IMR-90 (cell line): ENCODE data around the gene HOXA5. TPM values are rescaled to one million over a fixed set of nuclear protein-coding genes. Genes with fewer than 3 reads are reported as not detected.

Experiments used
- ATAC-seq: fragments of 200-7000 bp; cut with Tn5 transposase; 2 replicates; pipeline ENCODE4 v1.9.1; 2020; ENCODE audit warnings: low read depth, mild to moderate bottlenecking, moderate library complexity
- BruUV-seq: library from RNA; stranded (reverse); fragments of 400-500 nt; replicated peaks from 2 replicates; lab custom pipeline; 2021; lab: Mats Ljungman, UMichigan
- CTCF ChIA-PET: fragments of 300-600 bp; formaldehyde crosslinking; extraction: SDS; loops from one replicate; lab custom pipeline; 2021; ENCODE audit warnings: antibody characterized with exemption; lab: Yijun Ruan, JAX
- POLR2A ChIA-PET: fragments of 300-600 bp; sonication (Branson Sonifier 250); formaldehyde crosslinking; loops from one replicate; lab custom pipeline; 2022; ENCODE audit warnings: antibody characterized with exemption; ENCODE audit not compliant: unreplicated experiment; lab: Charles Lee
- DNase-seq: peaks from one replicate; pipeline ENCODE4 v3.0.0; 2013
- H2AFZ ChIP-seq: replicated peaks from 2 replicates; pipeline ENCODE3; 2013; ENCODE audit warnings: low read length, mild to moderate bottlenecking; ENCODE audit not compliant: poor library complexity
- H2AK5ac ChIP-seq: 2 replicates; pipeline ENCODE4 v1.6.1; 2013; ENCODE audit warnings: low read depth, low read length, inconsistent platforms
- H2AK9ac ChIP-seq: replicated peaks from 2 replicates; pipeline ENCODE3; 2013; ENCODE audit warnings: mild to moderate bottlenecking, low read depth, low read length, moderate library complexity; ENCODE audit not compliant: poor library complexity
- H2BK120ac ChIP-seq: 2 replicates; pipeline ENCODE4 v1.6.1; 2013; ENCODE audit warnings: low read depth, low read length, inconsistent platforms
- H2BK15ac ChIP-seq: 3 replicates; pipeline ENCODE4 v1.6.1; 2013; ENCODE audit warnings: low read depth, low read length, inconsistent platforms
- H2BK20ac ChIP-seq: 2 replicates; pipeline ENCODE4 v1.6.1; 2013; ENCODE audit warnings: low read depth, mild to moderate bottlenecking, inconsistent platforms, low read length, moderate library complexity
- H2BK5ac ChIP-seq: 2 replicates; pipeline ENCODE4 v1.6.1; 2013; ENCODE audit warnings: mild to moderate bottlenecking, low read depth, low read length, inconsistent platforms; ENCODE audit not compliant: poor library complexity, severe bottlenecking
- H3K14ac ChIP-seq: replicated peaks from 2 replicates; pipeline ENCODE4 v1.6.1; 2013; ENCODE audit warnings: low read depth, low read length, inconsistent platforms
- H3K18ac ChIP-seq: 2 replicates; pipeline ENCODE4 v1.6.1; 2013; ENCODE audit warnings: low read depth, low read length, control low read depth
- H3K23ac ChIP-seq: 2 replicates; pipeline ENCODE4 v1.6.1; 2013; ENCODE audit warnings: low read depth, low read length, inconsistent platforms
- H3K27ac ChIP-seq: 2 replicates; pipeline ENCODE4 v1.5.1; 2013; ENCODE audit warnings: mild to moderate bottlenecking, control low read depth, low read length; ENCODE audit not compliant: insufficient read depth
- H3K27me3 ChIP-seq: 2 replicates; pipeline ENCODE4 v1.6.1; 2013; ENCODE audit warnings: low read length; ENCODE audit not compliant: control insufficient read depth, insufficient read depth
- H3K36me3 ChIP-seq: 2 replicates; pipeline ENCODE4 v1.6.1; 2013; ENCODE audit warnings: low read length, mixed read lengths; ENCODE audit not compliant: control insufficient read depth, insufficient read depth
- H3K4ac ChIP-seq: 2 replicates; pipeline ENCODE4 v1.6.1; 2013; ENCODE audit warnings: low read depth, low read length, inconsistent platforms
- H3K4me1 ChIP-seq: 2 replicates; pipeline ENCODE4 v1.6.1; 2013; ENCODE audit warnings: low read length, mixed read lengths; ENCODE audit not compliant: control insufficient read depth, insufficient read depth
- H3K4me2 ChIP-seq: 2 replicates; pipeline ENCODE4 v1.6.1; 2013; ENCODE audit warnings: low read depth, mild to moderate bottlenecking, control low read depth, low read length, moderate library complexity
- H3K4me3 ChIP-seq: 2 replicates; pipeline ENCODE4 v1.5.1; 2013; ENCODE audit warnings: low read depth, mild to moderate bottlenecking, control low read depth, low read length, moderate library complexity; ENCODE audit not compliant: insufficient read depth
- H3K56ac ChIP-seq: 2 replicates; pipeline ENCODE4 v1.6.1; 2013; ENCODE audit warnings: low read length, inconsistent platforms; ENCODE audit not compliant: insufficient read depth; ENCODE audit errors: extremely low read depth
- H3K79me1 ChIP-seq, 2 experiments: 2 replicates each; pipeline ENCODE4 v1.6.1; 2013; ENCODE audit warnings: low read length in 2 of 2, inconsistent platforms in 1 of 2, low read depth in 1 of 2
- H3K9ac ChIP-seq: 2 replicates; pipeline ENCODE4 v1.6.1; 2013; ENCODE audit warnings: low read depth, low read length, control low read depth
- H3K9me1 ChIP-seq: 2 replicates; pipeline ENCODE4 v1.6.1; 2013; ENCODE audit warnings: low read length, inconsistent platforms; ENCODE audit not compliant: insufficient read depth
- H3K9me3 ChIP-seq: 2 replicates; pipeline ENCODE4 v1.6.1; 2013; ENCODE audit warnings: low read length; ENCODE audit not compliant: control insufficient read depth, insufficient read depth
- H4K20me1 ChIP-seq: 2 replicates; pipeline ENCODE4 v1.6.1; 2013; ENCODE audit warnings: low read length, inconsistent platforms; ENCODE audit not compliant: insufficient read depth
- H4K5ac ChIP-seq: 2 replicates; pipeline ENCODE4 v1.6.1; 2013; ENCODE audit warnings: mild to moderate bottlenecking, low read depth, low read length, control low read depth
- H4K8ac ChIP-seq, 2 experiments: 2 replicates each; pipeline ENCODE4 v1.6.1; 2013; ENCODE audit warnings: low read depth in 2 of 2, low read length in 2 of 2, control low read depth in 1 of 2, inconsistent platforms in 1 of 2
- H4K91ac ChIP-seq: 2 replicates; pipeline ENCODE4 v1.6.1; 2013; ENCODE audit warnings: low read depth, low read length, inconsistent platforms; ENCODE audit not compliant: insufficient read depth
- BHLHE40 ChIP-seq: fragments of 150-350 bp; IDR thresholded peaks from 2 replicates; pipeline ENCODE4 v1.6.1; 2016; ENCODE audit warnings: mild to moderate bottlenecking, low read depth, low read length
- CEBPB ChIP-seq: IDR thresholded peaks from 2 replicates; pipeline ENCODE4 v1.6.1; 2012; ENCODE audit warnings: low read depth, low read length, improper control_type of control experiment
- CHD1 ChIP-seq: IDR thresholded peaks from 2 replicates; pipeline ENCODE4 v1.6.1; 2012; ENCODE audit warnings: low read depth, low read length, improper control_type of control experiment
- CTCF ChIP-seq: conservative IDR thresholded peaks from 2 replicates; pipeline ENCODE4 v1.5.1; 2012; ENCODE audit warnings: mild to moderate bottlenecking, low read depth, low read length, improper control_type of control experiment
- ELK1 ChIP-seq: fragments of 150-350 bp; IDR thresholded peaks from 2 replicates; pipeline ENCODE4 v1.6.1; 2016; ENCODE audit warnings: low read depth, mild to moderate bottlenecking, low read length, moderate library complexity, borderline replicate concordance
- FOS ChIP-seq: fragments of 150-350 bp; IDR thresholded peaks from 2 replicates; pipeline ENCODE4 v1.6.1; 2016; ENCODE audit warnings: low read depth, low read length
- MAZ ChIP-seq: IDR thresholded peaks from 2 replicates; pipeline ENCODE4 v1.6.1; 2012; ENCODE audit warnings: low read depth, mild to moderate bottlenecking, low read length, improper control_type of control experiment, moderate library complexity, borderline replicate concordance
- NFE2L2 ChIP-seq: fragments of 150-350 bp; IDR thresholded peaks from 2 replicates; pipeline ENCODE4 v1.6.1; 2016; ENCODE audit warnings: low read depth, mild to moderate bottlenecking, low read length
- POLR2A ChIP-seq: IDR thresholded peaks from 2 replicates; pipeline ENCODE4 v1.6.1; 2012; ENCODE audit warnings: mild to moderate bottlenecking, low read depth, low read length
- RAD21 ChIP-seq: IDR thresholded peaks from 2 replicates; pipeline ENCODE4 v1.6.1; 2012; ENCODE audit warnings: low read length, improper control_type of control experiment
- RCOR1 ChIP-seq: IDR thresholded peaks from 2 replicates; pipeline ENCODE4 v1.6.1; 2012; ENCODE audit warnings: mild to moderate bottlenecking, low read length, improper control_type of control experiment; ENCODE audit not compliant: insufficient replicate concordance
- RFX5 ChIP-seq: IDR thresholded peaks from 2 replicates; pipeline ENCODE4 v1.8.0; 2012; ENCODE audit warnings: low read depth, mild to moderate bottlenecking, low read length, moderate library complexity
- SMC3 ChIP-seq: fragments of 150-350 bp; IDR thresholded peaks from 2 replicates; pipeline ENCODE4 v1.6.1; 2016; ENCODE audit warnings: low read depth, mild to moderate bottlenecking, antibody characterized with exemption, low read length, moderate library complexity
- USF2 ChIP-seq: fragments of 150-350 bp; IDR thresholded peaks from 2 replicates; pipeline ENCODE4 v1.6.1; 2017; ENCODE audit warnings: mild to moderate bottlenecking, antibody characterized with exemption, low read length, low read depth
- WGBS, 2 experiments: methylation state at CpG; one replicate each; pipeline versions ENCODE4 v1.1.5 to v1.1.7; 2013; ENCODE audit warnings: missing lambda C conversion rate in 2 of 2; ENCODE audit not compliant: insufficient read length in 1 of 2; ENCODE audit errors: extremely low coverage in 2 of 2; 5-methylcytosine and 5-hydroxymethylcytosine counted together
- dilution Hi-C: fragments of 300-500 bp; cut with HindIII; formaldehyde crosslinking; loops from one replicate; pipeline ENCODE4 v1.14.3; 2018; ENCODE audit warnings: low sequenced_read_pairs; ENCODE audit not compliant: unreplicated experiment
- in situ Hi-C: fragments of 300-500 bp; cut with MboI; formaldehyde crosslinking; loops from 3 replicates; pipeline ENCODE4 v1.14.3; 2019; ENCODE audit warnings: low sequenced_read_pairs, inconsistent platforms, mixed read lengths
- intact Hi-C: fragments of 100-400 bp; cut with micrococcal nuclease; formaldehyde crosslinking; loops from 2 replicates; pipeline ENCODE4 v1.10.0; 2022
- polyA plus RNA-seq, 3 experiments: library from polyadenylated mRNA; depleted of rRNA; stranded (reverse); fragments of >200 nt; gene quantifications; 2 replicates each; pipeline ENCODE4 v1.2.3, GENCODE V29; 2012; ENCODE audit warnings: low replicate concordance in 1 of 3
- total RNA-seq: library from RNA; depleted of rRNA; stranded (reverse); fragments of >200 nt; gene quantifications from 2 replicates; pipeline ENCODE4 v1.2.3, GENCODE V29; 2012

Gene HOXA5
- total and polyA plus RNA-seq, 2 of the 4 experiments (the other 2 are of a cell fraction): 19.9 to 29.4 TPM

GRCh38 chr7:27091105-27091504, 52.4 kb downstream of the HOXA5 start:
- H3K9me3 ChIP-seq: no peaks in the 10 kb centered on the region
- in situ Hi-C loops (no loop called here), intact Hi-C loops (no loop called here), dilution Hi-C loops (no loop called here)
- H3K4me1 ChIP-seq: no peaks in the 10 kb centered on the region
- DNase-seq (no peak), ATAC-seq (no peak)
- H3K4me2 ChIP-seq: no peak overlapping the region
- ChIA-PET CTCF (no interaction called here), POLR2A (no interaction called here)
- H3K23ac ChIP-seq: no peak overlapping the region
- no peak overlapping the region for H2BK120ac ChIP-seq
- no peaks in the 10 kb centered on the region for H3K36me3 ChIP-seq
- TF ChIP-seq CTCF: no peak
- no peak for TF ChIP-seq SMC3
- TF ChIP-seq BHLHE40: no peak
- no peak for TF ChIP-seq CHD1
- no peak for TF ChIP-seq POLR2A
- no peak for TF ChIP-seq USF2
- TF ChIP-seq NFE2L2: no peak
- TF ChIP-seq RCOR1: no peak
- no peak for TF ChIP-seq RAD21
- TF ChIP-seq ELK1: no peak
- TF ChIP-seq MAZ: no peak
- TF ChIP-seq RFX5: no peak
- no peak for TF ChIP-seq FOS
- no peak for TF ChIP-seq CEBPB
- H3K9ac ChIP-seq: no peak overlapping the region
- H2AK9ac ChIP-seq: no peak overlapping the region
- no peak overlapping the region for H3K4me3 ChIP-seq
- H3K27ac ChIP-seq: no peak overlapping the region
- H2AFZ ChIP-seq: no peak overlapping the region
- no peak overlapping the region for H4K8ac ChIP-seq
- no peak overlapping the region for H3K56ac ChIP-seq
- no peak overlapping the region for H2BK5ac ChIP-seq
- no peaks in the 10 kb centered on the region for H4K20me1 ChIP-seq
- H4K5ac ChIP-seq: no peak overlapping the region
- H3K79me1 ChIP-seq: peaks cover 9 to 10% of the 10 kb centered on the region in 2 experiments; a peak in 3 of 4 replicates
- H3K27me3 ChIP-seq: peaks cover 4% of the 10 kb centered on the region; the same call in 1 of the 2 replicates
- H4K91ac ChIP-seq: no peak overlapping the region
- no peak overlapping the region for H3K4ac ChIP-seq
- no peak overlapping the region for H3K18ac ChIP-seq
- BruUV-seq: no TSS peak
- H3K9me1 ChIP-seq: no peaks in the 10 kb centered on the region
- H2BK15ac ChIP-seq: no peak overlapping the region
- no peak overlapping the region for H2AK5ac ChIP-seq
- no peak overlapping the region for H2BK20ac ChIP-seq
- no peak overlapping the region for H3K14ac ChIP-seq
- WGBS, 2 experiments: no CpG with 5 or more reads among the region's 3 CpGs
